GM10847 (cell line): ENCODE measurements around the gene COL5A1.

Experiments
- POLR2A ChIP-seq: IDR thresholded peaks from 2 replicates; pipeline ENCODE4 v1.6.1; 2011; ENCODE audit not compliant: insufficient read length; ENCODE audit errors: extremely low read depth

COL5A1 gene

DNA sequence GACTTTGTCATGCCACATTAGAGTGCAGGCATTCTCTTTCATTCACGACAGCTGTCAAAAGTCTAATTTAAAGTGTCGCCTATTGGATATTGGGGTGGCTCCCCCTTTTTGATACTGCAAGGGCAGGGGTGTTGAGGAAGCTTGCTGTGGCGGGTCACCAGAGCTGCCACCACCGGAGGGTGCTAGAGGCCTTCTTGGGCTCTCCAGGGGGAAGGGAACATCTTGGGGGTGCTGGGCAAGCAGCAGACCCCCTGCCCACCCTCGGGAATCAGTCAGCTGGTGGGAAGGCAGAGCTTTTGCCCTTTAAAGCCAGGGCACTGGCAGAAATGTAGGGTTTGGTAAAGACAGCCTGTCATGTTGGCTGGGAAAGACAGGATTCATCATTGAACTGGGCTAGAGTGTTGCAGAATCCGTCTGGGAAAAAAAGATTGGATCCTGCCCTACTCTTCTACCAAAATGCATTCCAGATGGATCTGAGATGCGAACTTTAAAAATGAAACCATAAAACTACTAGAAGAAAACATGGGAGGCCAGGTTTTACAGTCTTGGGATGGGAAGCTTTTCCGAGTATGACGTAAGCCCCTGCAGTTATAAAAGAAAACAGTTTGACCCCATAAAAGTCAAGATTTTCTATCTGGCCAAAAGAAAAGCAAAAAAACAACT is 22.3 kb downstream of the COL5A1 start:
- TF ChIP-seq POLR2A, result no peak

DNA sequence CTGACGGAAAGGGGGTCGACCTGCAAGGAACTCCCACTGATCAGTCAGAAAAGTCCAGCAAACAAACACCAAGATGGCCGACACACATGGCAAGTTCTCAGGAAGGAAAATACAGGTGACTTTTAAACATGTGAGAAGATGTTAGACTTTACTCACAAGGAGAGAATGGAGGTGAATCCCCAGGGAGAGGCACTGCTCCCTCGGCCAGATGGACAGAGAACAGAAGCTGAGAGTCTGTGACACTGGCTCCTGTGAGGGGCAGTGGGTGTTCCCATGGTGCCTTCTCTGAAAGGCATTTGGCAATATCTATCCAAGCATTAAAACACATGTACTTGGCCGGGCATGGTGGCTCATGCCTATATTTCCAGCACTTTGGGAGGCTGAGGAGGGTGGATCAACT is 22.8 kb downstream of the COL5A1 start:
- no peak for TF ChIP-seq POLR2A

DNA sequence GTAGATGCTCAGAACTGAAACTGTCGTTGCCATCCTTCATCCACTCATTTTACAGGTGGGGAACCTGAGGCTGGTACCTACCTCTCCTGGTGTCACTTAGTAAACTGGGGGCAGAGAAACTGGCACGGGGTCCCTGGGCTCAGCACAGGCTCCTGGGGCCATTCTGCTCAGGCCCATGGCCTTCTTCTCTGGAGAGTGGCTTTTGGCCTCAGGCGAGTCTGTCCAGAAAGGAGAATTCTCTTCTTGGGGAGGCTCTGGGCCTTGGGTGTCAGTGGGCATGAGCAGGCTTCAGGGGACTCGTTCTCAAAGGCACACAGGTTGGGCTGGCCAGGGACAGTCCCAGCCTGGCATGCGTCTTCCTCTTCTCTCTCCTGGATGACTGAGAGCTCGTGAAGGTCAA is 24.6 kb downstream of the COL5A1 start:
- TF ChIP-seq POLR2A, result no peak

DNA sequence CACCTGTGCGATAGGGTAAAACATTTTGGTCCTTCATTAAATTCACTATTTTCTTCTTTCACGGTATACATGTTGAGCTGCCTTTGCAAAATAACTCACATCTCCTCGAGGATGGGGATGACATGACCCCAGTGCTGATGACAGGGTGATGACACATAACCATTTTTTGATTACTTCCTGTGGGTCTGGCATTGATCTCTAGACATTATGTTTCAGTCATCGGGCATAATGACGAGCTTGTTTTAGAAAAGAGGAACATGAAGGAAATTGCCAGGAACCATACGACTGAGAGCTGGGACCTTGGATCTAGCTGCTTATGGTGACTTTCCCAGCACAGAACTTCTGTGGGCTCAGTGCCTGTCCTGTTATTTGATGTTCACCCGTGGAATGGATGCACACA is 25.2 kb downstream of the COL5A1 start:
- no peak for TF ChIP-seq POLR2A

DNA sequence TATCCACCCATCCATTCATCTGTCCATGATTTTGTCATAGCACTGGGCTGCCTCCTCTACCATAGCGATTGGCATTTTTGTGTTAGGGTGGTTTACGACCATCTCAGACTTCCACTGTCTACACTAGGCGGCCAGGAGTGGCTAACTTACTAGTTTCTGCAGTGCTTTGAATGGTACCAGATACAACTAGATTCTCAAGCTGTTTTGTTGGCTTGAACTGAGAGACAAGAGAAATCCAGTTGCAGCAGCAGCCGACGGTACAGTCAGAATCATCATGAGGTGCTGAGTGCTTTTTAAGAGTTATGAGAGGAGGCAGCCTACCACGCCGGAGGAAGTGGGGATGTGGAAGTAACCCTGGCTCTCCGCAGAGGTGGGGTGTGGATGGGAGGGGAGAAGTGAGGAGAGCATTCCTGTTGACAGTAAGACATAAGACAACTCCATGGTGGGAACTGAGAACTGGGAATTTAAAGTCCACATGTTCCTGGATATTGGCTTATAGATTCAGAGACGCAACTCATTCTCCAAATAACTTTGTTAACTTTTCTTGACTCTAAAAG is 27.9 kb downstream of the COL5A1 start:
- no peak for TF ChIP-seq POLR2A

DNA sequence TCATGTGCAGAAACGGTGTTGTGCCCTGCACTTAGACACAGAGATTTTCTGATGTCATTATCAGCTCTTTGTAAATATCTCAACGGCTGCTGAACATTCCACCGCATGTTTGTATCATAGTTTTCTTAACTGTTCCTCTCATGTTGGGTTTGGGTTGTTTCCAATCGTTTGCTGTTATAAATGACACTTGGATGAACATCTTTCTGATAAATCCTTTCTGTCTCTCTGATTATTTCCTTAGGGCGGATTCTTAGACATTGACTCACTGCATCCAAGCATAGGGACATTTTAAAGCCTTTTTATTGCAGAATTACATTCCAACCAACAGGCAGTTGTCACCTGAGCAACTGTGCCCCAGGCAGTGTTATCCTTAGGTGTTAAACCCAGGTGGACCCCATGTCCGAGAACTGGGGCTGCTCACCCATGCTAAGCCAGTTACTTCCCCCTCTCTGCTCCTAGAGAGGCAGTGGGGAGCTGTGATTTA is 28.5 kb downstream of the COL5A1 start:
- no peak for TF ChIP-seq POLR2A

DNA sequence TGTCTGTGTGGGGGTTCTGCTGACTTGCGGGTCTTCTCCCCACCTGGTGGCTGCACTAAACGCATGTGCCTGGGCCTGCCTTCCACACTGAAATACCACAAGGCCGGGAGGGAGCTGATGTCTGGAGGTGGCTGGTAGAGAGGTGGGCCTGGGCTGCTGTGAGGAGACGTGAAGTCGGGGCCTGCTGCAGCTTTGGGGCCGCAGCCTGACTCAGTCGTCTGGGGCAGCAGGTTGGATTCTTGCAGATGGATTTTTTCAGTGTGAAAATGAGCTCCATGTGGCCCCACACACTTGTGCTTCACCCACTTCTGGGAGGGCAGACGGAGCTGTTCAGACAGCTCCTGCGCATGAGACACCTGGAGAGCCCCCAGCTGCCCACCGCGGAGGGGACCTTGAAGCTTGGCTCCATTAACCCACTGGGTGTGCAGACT is 29.3 kb downstream of the COL5A1 start:
- TF ChIP-seq POLR2A, result no peak

DNA sequence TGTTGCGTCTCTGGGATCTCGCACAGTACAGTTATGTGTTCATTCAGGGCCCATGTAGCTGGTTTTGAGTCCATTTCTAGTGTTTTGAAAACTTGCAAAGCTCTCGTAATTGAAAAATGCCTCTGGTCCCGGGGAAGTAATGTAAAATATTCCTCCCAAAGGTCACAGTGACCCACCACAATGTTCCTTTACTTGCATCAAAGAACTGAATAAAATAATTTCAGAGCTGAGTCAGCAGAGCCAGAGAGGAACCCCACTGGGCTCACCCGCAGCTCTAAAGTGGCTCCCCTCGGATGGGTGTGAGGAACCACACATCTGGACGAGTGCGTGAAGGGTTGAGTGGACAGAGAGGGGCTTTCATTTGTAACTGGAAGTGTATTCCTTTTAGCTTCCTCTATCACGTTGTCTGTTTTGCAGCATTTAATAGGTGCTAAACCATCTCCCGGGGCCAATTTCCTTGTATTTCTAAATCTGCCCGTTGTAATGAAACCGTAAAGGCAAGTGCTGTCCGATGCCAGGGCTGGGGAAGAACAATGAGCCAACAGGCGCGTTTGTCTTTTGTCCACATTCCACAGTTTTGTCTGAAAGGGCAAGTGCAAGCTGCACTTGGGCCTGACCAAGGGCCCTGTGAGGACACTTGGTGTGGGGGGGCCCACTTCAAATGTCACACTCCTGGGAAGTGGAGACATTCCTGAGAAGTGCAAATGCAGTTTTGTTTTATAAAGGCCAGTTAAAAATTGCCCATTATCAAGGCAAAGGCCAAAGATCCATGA is 29.9 kb downstream of the COL5A1 start:
- no peak for TF ChIP-seq POLR2A

DNA sequence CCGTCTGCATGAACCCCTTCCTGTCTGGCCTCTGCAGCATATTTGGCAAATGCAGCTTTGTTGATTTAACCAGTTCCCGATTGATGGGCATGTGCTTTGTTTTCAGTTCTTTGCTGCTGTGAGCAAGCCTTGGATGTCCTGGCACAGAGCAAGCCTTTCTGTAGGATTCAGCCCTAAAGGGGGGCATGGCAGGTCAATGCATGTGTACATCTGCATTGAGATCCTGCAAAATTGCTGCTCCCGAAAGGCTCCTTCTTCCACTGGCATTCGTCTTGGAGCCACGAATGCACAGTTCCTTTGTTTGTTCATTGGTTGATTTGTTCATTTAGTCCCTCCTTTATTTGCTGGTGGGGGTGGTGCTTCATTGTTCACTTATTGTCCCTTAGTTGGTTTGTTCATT is 34.8 kb downstream of the COL5A1 start:
- no peak for TF ChIP-seq POLR2A

DNA sequence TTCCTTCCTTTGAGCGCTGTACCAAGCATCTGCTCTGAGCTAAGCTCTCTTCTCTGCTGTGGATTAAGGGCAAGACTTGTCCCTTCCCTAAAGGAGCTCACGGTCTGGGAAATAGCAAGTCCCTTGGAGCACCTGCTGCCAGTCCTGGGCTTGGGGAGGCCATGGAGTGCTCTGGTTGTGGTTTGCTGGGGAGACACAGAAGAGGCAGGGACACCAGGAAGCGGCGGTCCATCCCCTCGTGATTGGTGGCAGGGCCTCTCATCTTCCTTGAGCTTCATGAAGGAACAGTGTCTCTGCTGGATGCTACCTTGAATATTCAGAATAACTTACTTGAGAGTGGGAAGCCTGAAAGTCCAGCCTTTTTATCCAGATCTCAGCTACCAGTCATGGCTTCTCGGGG is 35.3 kb downstream of the COL5A1 start:
- TF ChIP-seq POLR2A, result no peak

DNA sequence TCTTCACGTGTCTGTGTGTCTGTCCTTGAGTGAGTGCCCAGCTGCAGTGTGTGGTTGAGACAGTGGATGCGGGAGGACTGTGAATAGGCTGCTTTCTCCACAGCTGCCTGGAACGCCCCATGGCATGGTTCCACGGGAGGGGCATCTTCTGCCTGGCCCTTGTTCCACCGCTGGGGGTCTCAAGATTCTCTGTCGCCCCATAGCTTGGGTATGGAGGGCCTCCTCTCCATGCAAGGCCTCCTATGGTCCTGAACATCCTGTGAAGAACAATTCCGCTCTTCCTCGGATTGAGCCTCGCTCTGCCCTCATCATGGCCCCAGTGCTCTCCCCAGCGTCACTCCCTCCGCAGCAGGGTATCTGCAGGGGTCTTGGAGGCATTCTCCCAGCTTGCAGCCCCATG is 36.1 kb downstream of the COL5A1 start:
- no peak for TF ChIP-seq POLR2A

DNA sequence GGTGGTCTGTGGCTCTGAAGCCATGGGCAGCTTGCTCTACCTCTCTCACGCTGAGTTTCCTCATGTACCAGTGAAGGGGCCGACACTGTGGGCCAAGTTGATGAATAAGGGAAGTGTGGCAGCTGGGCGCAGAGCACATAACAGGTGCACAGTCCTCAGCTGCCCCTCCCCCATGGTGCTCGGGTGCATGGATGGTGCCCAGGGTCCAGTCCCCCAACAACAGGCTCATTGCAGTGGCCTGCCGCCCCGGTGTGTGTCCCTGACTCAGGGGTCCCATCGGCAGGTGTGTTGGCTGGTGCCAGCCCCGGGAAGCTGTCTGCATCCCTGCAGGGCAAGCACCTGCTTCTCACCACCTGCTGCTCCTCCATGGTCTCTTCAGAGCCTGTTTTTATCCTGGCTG is 36.6 kb downstream of the COL5A1 start:
- TF ChIP-seq POLR2A, result no peak

DNA sequence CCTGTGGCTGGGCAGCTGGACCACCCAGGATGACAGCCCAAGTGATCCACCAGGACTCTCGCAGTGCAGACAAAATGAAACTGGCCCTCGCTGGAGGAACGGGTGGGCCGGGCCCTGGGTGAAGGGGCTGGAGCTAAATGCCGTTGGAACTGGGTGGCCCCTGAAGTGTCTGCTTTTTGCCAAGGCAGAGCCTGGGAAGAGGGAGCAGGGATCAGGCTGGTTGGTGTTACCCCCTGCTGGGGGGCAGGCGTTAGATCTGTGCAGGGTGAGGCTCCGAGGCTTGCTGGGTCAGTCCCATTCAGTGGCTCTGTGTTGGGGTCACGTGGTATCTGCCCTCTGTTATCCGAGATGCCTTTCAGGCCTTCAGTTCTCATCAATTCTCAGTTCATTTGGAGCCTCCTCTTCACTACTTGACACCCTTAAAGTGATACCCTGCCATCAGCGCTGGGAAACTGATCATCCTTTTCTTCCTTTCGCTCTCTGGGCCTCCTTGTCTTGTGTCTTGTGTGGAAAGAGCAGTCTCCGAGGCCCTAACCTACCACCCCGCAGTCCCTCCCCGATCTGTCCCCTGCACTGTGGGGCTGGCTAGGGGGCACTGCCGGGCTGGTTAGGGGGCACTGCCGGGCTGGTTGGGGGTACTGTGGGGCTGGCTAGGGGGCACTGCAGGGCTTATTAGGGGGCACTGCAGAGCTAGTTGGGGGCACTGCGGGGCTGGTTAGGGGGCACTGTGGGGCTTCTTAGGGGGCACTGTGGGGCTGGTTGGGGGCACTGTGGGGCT is 37.3 kb downstream of the COL5A1 start:
- TF ChIP-seq POLR2A, result no peak

DNA sequence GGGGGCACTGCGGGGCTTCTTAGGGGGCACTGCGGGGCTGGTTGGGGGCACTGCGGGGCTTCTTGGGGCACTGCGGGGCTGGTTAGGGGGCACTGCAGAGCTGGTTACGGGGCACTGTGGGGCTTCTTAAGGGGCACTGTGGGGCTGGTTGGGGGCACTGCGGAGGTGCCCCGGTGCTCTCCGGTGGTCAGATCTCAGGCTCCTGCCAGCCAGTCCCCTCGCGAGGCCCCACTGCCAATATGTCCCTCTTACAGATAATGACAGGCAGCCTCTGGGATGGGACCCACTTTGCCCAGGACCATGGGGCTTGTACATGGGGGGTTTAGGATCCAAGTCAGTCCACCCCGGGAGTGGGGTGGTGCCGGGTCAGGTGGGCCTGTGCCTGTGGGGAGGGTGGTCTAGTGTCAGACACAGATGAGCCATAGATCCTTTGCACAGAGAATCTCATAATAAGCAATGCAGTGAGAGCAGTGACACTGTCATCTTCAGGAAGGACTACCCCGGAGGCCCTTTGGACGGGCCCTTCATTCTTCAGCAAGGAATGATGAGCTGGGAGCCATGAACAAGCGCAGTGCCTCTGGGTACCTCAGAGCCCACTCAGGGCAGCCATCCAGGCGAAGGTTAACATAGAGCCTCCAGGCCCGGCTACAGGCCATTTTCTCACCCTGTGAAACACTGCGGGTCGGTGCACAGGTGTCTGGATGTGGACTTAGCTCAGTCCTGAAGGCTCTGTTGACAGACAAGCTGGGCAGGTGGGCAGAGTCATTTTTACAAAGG is 38.2 kb downstream of the COL5A1 start:
- TF ChIP-seq POLR2A, result no peak
